ENCODE results near the gene MCTP1. TPM values are rescaled to one million over a fixed set of nuclear protein-coding genes. Genes with fewer than 3 reads are reported as not detected.

The MCTP1 gene
- total RNA-seq, 2 donors from 2014 or later = 5.1 to 10.0 TPM

DNA sequence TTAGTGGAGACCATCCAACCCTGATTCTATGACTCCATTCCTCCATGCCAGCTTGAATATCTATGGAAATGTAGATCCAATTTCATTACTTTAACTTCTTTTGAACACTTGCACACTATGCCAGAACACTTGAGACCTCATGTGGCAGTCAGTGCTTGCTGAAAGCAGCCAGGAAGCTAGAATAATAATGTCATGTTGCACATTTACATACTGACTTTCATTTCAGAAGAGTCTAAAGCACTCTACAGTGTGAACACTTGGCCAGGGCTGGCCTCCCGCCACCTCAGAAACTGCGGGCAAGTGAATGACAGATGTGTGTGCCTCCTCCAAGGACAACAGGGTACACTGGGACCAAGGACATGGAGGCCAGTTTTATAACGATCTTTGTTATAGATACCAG lies 569.1 kb downstream of the MCTP1 start:
- Histone ChIP-seq H3K27me3 (no peaks in the 10 kb centered on the region), H3K27ac (no peak overlapping the region), H3K9me3 (no peaks in the 10 kb centered on the region), H3K4me3 (no peak overlapping the region), H3K4me1 (no peaks in the 10 kb centered on the region), H3K36me3 (no peaks in the 10 kb centered on the region)
- TF ChIP-seq, protein P1, sequence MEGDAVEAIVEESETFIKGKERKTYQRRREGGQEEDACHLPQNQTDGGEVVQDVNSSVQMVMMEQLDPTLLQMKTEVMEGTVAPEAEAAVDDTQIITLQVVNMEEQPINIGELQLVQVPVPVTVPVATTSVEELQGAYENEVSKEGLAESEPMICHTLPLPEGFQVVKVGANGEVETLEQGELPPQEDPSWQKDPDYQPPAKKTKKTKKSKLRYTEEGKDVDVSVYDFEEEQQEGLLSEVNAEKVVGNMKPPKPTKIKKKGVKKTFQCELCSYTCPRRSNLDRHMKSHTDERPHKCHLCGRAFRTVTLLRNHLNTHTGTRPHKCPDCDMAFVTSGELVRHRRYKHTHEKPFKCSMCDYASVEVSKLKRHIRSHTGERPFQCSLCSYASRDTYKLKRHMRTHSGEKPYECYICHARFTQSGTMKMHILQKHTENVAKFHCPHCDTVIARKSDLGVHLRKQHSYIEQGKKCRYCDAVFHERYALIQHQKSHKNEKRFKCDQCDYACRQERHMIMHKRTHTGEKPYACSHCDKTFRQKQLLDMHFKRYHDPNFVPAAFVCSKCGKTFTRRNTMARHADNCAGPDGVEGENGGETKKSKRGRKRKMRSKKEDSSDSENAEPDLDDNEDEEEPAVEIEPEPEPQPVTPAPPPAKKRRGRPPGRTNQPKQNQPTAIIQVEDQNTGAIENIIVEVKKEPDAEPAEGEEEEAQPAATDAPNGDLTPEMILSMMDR (IDR thresholded peaks at IDR 0.05) = no peak
- DNase-seq (ENCODE audit: low spot score) = no peak

DNA sequence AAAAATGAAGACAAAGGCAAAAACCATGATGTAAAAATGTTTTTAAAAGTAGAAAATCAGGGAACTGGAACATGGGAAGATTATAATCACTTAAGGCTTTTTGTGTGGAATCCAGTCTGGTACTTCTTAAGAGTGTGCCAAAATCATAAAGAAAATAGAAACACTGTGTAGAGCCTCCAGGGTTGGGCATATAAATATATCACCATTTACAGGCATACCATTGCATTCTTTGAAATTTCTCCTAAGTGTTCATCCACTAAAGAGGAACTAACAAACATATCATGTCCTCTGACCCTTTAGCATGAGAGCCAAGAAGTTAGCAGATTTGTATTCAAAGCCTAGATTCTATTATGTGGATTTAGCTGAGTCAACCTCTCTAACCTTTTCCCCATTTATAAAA lies 573.1 kb downstream of the MCTP1 start:
- Histone ChIP-seq H3K4me3 (no peak overlapping the region), H3K9me3 (no peaks in the 10 kb centered on the region), H3K4me1 (no peaks in the 10 kb centered on the region), H3K27me3 (no peaks in the 10 kb centered on the region), H3K36me3 (peaks cover 7% of the 10 kb centered on the region), H3K27ac (no peak overlapping the region)
- TF ChIP-seq, protein P1 (IDR thresholded peaks at IDR 0.05) = no peak
- no peak for DNase-seq (ENCODE audit: low spot score)

DNA sequence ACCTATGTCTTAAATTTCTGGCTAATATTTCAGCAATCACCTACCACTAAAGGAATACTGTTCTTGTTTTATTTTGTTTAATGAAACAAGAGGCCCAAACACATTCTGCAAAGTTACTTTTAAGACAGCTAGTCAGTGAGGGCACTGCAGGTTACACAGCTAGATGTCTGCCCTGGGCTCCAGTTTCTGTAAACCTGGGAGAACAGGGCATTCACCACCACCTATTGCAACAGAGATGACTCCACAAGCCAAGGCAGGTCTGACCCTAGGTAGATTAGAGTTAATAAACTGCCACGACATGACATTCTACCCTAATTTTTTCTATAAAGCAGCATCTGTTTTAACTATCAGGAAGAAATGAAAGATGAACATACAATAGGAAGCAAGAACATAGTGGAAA lies 575.6 kb downstream of the MCTP1 start:
- no peaks in the 10 kb centered on the region for H3K9me3 ChIP-seq
- H3K4me1 ChIP-seq = no peaks in the 10 kb centered on the region
- H3K27me3 ChIP-seq = no peaks in the 10 kb centered on the region
- TF ChIP-seq, protein P1 (IDR thresholded peaks at IDR 0.05) = no peak
- no peak for DNase-seq (ENCODE audit: low spot score)
- H3K36me3 ChIP-seq = peaks cover 7% of the 10 kb centered on the region
- no peak overlapping the region for H3K27ac ChIP-seq
- no peak overlapping the region for H3K4me3 ChIP-seq

DNA sequence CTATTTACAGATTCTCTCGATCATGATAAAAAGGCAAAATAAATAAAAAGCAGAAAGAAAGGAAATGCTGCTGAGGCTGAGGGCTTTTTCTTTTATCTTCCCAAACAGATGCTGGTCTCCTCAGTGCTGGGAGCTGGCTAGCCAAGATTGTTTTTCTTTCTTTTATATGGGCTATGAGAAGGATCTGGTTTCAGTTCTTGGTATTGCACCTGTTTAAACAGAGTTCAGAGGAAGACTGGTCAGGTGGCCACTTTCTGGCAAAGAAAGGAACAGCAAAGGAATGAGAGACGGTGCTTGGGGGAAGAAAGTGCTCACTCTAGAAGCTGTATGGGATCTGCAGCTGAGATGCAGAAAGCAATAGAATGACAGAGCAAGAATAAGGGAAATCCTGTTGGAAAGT lies 577.5 kb downstream of the MCTP1 start:
- Histone ChIP-seq H3K27ac (no peak overlapping the region), H3K4me3 (no peak overlapping the region), H3K36me3 (peaks cover 7% of the 10 kb centered on the region), H3K4me1 (no peaks in the 10 kb centered on the region), H3K9me3 (no peaks in the 10 kb centered on the region), H3K27me3 (no peaks in the 10 kb centered on the region)
- no peak for DNase-seq (ENCODE audit: low spot score)
- TF ChIP-seq, protein P1 (IDR thresholded peaks at IDR 0.05) = no peak

DNA sequence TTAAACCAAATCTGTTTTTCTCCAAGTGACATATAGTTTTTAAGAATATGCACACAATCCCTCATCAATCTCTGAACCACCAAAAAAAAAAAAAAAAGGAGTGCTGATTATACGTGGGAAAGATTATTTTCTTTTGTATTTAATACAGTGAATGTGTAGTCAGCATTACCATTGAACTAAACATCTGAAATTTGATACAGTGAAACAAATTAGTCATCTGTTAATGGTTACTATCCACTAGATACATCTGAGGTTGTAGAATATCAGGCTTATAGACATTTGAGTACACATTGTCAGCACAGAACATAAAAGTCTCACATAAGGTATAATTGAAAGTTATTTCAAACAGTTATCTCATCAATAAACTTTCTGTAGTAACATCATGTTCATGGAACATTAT lies 579.5 kb downstream of the MCTP1 start:
- Histone ChIP-seq H3K4me3 (no peak overlapping the region), H3K27ac (no peak overlapping the region), H3K36me3 (peaks cover 7% of the 10 kb centered on the region), H3K4me1 (no peaks in the 10 kb centered on the region), H3K9me3 (no peaks in the 10 kb centered on the region), H3K27me3 (no peaks in the 10 kb centered on the region)
- DNase-seq (ENCODE audit: low spot score) = no peak
- TF ChIP-seq, protein P1 (IDR thresholded peaks at IDR 0.05) = no peak

DNA sequence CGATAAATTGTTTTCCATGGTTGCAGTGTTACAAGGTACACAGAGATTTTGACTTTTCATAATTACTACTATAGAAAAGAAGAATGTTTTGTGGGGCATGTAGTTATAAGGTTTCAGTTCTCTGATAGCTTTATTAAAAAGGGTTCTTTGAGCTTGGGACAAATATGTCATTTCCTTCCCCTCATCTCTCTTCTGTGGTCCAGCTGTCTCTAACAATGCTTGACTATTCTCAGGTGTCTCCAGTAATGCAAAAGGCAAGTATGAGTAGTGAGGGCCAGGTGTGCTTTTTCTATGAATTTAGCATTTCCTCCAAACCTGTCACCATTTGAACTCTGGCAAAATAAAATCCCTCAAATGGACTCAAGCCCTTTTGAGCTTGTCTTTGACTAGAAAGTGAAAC lies 582.2 kb downstream of the MCTP1 start:
- Histone ChIP-seq H3K9me3 (no peaks in the 10 kb centered on the region), H3K36me3 (no peaks in the 10 kb centered on the region), H3K27me3 (no peaks in the 10 kb centered on the region), H3K4me3 (no peak overlapping the region), H3K4me1 (no peaks in the 10 kb centered on the region), H3K27ac (no peak overlapping the region)
- TF ChIP-seq, protein P1 (IDR thresholded peaks at IDR 0.05) = no peak
- DNase-seq (ENCODE audit: low spot score) = no peak

Data from right atrium auricular region (tissue), 2 donors.